Measurements from ENCODE around the gene ZNF823.

Gene ZNF823

DNA sequence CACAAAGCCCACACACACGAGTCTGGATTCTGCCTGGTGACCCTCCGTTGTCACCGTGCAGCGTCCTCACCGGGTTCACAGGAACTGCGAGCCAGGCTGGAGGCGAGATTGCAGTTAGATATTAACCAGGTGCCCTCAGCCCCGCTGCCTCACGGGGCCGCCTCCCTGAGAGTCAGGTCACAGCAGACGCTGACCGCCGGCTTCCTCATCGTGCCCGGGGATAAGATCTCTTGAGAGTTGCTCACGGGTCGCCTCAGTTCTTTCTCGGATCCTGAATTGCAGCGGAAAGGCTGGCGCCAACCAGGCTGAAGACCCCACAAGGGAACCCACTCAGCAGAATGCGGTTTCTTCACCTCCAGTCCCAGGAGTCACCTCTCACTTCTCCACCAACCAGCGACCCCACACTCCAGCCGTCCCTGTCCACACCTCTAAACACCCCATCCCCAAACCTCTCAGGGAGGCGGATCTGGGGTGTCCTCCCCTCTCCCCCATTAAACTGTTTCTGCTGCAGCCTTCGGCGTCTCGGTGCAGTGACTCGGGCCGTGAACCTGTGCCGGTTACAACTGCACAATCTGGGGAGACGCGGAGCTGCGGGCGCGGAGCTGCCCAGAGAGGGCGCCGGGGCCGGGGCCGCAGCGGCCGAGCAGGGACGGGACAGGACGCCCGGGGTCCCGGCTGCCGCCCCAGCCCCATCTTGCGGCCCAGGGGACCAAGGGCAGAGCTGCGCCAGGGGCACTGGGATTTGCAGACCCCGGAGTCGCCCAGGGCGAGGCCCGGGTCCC is 591 bp downstream of the ZNF823 start:
- in situ Hi-C loops (cut with HindIII; ENCODE audit: low sequenced_read_pairs), result no loop called here

DNA sequence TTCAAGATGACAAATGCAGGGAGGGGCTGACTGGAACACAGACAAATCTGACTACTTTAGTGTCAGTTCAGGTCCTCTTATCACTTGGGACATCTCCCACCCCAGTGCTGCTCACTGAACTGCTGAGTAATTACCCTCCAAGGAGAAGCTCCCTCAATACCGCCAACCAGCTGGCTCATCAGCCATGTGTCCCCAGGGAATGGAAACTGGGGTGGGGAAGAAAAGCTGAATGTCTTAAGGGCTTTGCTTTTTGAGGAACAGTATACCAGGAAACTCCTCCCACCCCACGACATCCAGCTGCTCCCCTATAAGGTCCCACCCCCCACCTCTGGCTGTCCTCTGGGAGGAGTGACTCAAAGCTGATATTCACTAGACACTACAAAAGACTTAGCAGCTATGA is 2.0 kb downstream of the ZNF823 start:
- in situ Hi-C loops (cut with HindIII; ENCODE audit: low sequenced_read_pairs), result no loop called here

DNA sequence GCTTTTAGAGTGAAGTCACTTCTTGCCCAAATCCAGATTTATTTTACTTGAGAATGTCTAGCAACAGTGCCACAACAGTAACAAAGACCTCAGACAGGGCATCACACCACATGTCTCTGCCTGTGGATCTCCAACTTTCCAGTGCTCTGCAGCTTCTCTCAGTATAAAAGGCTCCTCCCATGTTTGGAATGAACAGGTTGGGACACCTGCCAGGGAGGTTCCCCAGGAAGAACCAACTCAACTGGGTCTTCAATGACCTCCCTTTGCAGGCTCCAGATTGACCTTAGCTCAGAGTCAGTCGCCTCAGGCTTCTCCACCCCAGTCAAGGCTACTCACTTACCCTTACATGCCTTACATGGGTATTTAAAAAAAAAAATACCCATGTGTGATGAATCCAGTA is 3.4 kb downstream of the ZNF823 start:
- in situ Hi-C loops (cut with HindIII; ENCODE audit: low sequenced_read_pairs), result no loop called here

DNA sequence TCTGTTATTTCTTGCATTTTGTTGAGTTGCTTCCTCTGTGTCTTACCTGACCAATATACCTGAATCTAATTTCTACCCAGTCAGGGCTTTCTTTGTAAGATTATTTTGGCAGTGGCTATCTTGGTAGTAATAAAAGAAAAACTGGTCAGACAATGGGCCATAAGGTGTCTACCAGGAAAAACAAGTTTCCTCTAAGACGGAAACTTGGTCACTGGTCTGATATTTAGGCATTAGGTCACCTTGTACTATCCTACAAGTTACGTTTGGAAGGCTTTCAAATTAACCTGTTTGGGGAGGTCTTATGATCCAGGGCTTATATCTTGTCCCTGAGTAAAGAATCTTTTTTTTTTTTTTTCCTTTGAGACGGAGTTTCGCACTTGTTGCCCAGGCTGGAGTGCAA is 9.2 kb downstream of the ZNF823 start:
- in situ Hi-C loops (cut with HindIII; ENCODE audit: low sequenced_read_pairs), result no loop called here

DNA sequence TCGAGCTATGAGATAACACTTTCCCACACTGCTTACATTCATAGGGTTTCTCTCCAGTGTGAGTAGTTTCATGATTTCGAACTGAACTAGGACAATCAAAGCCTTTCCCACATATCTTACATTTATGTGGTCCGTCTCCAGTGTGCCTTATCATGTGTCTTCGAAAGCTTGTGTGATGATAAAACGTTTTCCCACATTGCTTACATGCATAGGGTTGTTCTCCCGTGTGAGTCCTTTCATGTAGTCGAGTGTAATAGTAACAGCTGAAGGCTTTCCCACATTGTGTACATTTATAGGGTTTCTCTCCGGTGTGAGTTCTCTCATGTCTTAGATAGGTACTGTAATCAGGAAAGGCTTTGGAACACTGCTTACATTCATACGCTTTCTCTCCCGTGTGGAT is 16.3 kb downstream of the ZNF823 start:
- in situ Hi-C loops (cut with HindIII; ENCODE audit: low sequenced_read_pairs), result no loop called here

DNA sequence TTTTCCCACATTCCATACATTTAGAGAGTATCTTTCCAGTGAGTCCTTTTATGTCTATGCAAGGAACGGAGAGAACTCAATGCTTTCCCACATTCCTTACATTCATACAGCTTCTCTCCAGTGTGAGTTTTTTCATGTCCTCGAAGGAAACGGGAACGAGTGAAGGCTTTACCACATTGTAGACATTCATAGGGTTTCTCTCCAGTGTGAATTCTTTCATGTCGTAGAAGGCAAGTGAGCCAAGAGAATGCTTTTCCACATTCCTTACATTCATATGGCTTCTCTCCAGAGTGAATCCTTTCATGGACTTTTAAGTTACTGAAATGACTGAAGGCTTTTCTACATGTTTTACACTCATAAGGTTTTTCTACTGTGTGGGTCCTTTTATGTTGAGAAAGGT is 17.1 kb downstream of the ZNF823 start:
- in situ Hi-C loops (cut with HindIII; ENCODE audit: low sequenced_read_pairs), result no loop called here

DNA sequence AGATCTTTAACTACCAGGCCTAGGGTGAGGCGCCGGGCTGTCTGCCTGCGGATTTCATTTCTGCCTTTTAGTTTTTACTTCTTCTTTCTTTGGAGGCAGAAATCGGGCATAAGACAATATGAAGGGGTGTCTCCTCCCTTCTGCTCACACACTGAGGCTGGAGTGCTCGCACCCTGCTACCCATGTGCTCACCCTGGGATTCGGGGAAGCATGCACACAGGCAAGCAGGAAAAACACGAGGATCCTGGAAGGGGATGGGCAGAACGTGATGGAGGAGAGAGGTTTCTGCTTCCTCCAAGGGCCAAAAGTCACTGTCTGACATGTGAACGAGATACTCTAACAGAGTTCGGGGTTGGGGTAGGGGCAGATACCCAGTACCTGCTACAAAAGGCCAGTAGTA is 28.4 kb downstream of the ZNF823 start:
- in situ Hi-C loops (cut with HindIII; ENCODE audit: low sequenced_read_pairs), result no loop called here

DNA sequence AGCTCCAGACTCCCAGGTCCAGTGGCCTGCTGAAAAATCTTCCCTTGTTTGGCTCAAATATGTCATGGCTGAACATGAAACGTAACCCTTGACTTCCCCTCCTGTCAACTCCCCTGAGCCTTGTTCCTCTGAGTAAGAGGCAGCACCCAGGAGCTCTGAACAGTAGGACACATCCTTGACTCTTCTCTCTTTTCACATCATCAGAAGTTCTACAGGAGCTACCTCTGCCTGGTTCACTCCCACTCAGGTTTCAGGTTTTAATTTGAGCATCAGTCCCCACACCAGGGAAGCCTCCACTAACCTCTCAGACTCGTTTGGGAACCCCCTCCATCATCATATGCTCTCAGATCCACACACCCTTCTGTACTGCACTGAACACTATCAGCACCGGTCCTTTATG is 30.3 kb downstream of the ZNF823 start:
- in situ Hi-C loops (cut with HindIII; ENCODE audit: low sequenced_read_pairs), result no loop called here

DNA sequence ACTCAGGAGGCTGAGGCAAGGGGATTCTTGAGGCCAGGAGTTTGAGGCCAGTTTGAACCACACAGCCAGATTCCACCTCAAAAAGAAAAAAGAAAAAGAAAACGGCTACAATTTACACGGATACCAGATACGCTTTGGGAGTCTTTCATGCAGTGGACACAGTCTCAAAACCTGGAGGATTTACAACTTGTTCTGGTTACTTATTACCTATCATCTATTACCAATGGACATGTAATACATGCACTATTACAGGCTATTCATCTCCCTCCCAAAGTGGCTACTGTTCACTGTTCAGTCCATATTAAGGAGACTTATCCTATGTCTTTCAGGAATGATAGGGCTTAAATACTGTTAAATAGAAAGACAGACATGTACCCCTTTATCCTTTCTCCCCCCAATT is 33.3 kb downstream of the ZNF823 start:
- in situ Hi-C loops (cut with HindIII; ENCODE audit: low sequenced_read_pairs), result no loop called here

DNA sequence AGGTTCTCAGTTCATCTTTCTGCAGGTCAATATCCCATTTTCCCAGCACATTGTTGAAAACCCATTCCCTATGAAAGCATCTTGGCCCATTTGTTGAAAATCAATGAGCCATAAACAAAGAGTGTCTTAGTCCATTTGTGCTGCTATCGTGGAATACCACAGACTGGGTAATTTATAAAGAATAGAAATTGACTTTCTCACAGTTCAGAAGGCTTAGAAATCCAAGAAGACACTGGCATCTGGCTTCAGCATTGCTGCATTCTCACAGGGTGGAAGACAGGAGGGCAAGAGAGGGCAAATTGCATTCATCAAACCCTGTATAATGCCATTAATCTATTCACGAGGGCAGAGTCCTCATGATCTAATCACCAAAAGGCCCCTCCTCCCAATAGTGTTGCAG is 34.1 kb downstream of the ZNF823 start:
- in situ Hi-C loops (cut with HindIII; ENCODE audit: low sequenced_read_pairs), result no loop called here

DNA sequence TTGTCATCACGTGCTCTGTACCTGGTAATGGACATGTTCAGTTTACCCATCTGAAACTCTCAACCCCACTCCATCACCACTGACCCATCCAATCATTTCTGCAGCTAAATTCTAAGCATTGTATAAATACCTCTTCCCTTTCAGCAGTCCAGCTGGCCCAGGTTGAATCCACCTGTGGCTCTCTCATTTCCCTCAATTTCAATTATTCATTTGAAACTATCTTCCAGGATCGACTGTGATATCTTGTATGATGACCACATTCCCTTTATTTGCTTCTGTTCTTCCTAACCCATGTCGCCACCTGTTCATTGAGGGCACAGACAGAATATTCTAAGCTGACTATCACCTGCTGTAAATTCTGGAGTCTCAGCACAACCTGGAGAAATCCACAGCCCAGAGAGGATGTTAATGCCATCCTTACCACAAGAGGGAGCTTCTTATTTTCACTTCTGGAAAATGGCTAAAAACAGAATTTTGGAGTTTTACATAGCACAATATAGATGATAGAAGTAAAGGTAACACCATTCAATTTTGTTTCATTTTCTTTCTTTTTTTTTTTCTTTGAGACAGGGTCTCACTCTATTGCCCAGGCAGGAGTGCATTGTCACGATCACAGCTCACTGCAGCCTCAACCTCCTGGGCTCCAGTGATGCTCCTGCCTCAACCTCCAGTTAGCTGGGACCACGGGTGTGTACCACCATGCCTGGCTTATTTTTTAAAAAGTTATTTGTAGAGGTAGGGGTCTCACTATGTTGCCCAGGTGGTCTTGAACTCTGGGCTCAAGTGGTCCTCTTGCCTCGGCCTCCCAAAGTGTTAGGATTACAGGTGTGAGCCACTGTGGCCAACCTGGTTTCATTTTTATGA is 38.6 kb downstream of the ZNF823 start:
- in situ Hi-C loops (cut with HindIII; ENCODE audit: low sequenced_read_pairs), result no loop called here

DNA sequence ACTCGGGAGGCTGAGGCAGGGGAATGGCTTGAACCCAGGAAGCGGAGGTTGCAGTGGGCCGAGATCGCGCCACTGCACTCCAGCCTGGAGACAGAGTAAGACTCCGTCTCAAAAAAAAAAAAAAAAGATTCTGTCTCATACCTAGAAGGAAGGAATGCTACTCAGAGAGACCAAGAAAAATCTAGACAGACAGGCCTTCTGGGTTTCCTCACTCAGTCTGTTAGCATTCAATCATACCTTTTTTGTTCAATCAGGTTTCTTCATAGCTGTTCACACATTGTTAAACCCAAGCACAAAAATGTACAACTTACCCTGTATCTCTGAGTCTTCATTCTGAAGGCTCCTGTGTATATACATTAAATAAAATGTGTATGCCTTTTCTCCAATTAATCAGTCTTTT is 40.5 kb downstream of the ZNF823 start:
- in situ Hi-C loops (cut with HindIII; ENCODE audit: low sequenced_read_pairs), result no loop called here

DNA sequence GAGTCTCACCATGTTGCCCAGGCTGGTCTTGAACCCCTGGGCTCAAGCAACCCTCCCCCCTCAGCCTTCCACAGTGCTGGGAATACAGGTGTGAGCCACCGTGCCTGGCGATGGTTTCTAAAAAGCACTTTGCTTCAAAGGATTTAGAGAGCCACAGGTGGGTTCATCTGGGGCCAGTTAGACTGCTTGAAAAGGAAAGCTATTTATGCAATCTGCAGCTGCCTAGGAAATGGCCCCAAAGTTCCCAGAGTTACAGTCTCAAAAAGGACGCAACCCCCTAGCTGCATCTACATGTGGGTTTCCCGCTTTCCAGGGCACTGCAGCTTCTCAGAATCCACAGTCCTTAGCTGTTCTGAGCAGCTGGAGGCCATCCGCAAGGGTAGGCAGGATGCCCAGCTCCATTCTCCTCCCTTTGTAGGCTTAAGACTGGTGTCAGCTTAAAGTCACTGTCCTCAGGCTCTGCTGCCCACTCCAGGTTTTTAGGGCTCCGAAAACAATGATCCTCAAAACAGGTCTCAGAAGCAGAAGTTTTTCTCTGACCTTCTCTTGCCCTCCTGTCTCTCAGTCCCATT is 41.4 kb downstream of the ZNF823 start:
- in situ Hi-C loops (cut with HindIII; ENCODE audit: low sequenced_read_pairs), result no loop called here

DNA sequence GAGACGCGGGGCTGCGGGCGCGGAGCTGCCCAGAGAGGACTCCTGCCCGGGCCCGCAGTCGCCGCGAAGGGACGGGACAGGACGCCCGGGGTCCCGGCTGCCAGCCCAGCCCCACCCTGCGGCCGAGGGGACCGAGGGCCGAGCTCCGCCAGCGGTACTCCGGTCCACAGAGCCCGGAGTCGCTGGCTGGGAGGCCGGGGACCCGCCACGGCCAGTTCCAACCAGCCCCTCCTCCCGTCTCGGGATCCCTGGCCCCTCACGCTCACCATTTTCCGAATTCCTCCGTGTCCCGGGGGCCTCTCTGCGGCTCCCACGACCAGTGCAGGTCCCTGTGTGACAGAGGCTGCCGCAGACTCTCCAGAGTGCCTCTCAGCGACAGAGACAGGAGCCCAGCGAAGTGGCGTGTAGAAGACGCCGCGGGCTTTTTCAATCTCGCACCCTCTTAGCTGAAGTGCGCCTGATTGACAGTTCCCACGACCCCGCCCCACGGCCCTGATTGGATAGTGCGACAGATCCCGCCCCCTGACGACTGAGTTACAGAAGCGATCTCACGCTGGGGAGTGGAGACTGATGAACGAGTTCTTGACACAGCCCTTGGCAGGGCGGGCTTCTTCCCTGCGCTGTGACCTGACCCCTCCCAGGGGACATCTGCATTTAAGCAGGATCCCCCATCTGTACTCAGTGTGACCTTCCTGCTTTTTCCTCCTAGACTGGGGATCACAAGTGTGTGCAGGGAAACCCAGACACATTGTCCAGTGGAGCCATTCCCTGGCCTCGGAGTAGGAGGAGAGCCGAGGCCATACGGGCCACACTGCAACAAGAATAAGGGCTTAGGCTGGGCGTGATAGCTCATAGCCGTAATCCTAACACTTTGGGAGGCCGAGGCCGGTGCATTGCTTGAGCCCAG is 44.0 kb downstream of the ZNF823 start:
- in situ Hi-C loops (cut with HindIII; ENCODE audit: low sequenced_read_pairs), result no loop called here

DNA sequence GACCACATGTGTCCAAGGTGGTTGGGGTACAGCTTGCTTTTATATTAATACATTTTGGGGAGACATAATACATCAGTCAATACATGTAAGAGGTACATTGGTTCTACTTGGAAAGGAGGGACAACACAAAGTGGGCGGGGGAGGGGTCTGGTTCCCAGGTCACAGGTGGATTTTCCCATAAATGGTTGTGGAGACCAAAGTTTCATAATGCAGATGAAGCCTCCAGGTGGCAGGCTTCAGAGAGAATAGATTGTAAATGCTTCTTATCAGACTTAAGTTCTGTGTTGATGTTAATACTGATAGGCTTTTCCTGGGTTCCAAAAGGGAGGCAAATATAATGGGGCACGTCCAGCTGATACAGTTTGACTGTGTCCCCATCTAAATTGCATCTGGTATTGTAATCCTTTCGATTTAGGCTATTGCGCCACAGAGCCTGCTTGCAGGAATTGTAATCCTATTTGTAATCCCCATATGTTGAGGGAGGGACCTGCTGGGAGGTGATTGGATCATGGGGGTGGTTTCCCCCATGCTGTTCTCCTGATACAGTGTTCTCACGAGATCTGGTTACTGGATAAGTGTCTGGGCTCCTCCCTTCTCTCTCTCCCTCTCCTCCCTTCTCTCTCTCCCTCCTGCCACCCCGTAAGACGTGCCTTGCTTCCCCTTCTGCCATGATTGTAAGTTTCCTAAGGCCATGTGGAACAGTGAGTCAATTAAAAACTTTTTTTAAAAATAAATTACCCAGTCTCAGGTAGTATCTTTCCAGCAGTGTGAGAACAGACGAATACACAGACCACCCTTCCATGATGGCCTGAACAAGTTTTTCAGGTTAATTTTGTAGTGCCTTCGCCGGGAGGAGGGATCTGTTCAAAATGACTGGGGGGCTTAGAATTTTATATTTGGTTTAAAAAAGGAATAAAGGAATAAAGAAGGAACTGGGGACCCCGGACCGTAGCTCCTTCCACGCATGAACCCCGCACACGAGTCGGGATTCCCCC is 44.9 kb downstream of the ZNF823 start:
- in situ Hi-C loops (cut with HindIII; ENCODE audit: low sequenced_read_pairs), result no loop called here

DNA sequence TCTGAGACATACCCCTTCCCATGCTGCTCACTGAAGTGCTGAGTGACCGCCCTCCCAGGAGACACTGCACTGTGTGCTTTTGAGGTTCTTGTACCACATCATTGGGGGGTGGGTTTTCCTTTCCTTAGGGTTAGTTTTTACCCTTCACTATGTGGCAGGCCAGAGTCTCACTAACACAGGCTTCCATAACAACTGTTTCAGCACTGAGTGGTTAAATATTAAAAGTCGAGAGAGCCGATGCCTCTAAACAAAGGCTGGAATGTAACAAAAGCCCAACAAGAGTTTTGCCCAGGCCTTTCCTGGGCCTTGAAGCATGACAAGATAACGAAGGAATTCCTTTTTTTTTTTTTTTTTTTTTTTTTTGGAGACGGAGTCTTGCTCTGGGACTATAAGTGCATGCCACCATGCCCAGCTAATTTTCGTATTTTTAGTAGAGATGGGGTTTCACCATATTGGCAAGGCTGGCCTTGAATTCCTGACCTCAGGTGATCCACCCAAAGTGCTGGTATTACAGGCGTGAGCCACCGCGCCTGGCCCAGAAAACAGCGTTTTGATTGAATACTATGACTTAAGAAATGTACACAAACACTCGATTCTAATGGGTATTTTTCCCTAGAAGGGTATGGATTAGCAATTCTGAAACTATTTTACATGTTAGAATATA is 46.5 kb downstream of the ZNF823 start:
- in situ Hi-C loops (cut with HindIII; ENCODE audit: low sequenced_read_pairs), result no loop called here

DNA sequence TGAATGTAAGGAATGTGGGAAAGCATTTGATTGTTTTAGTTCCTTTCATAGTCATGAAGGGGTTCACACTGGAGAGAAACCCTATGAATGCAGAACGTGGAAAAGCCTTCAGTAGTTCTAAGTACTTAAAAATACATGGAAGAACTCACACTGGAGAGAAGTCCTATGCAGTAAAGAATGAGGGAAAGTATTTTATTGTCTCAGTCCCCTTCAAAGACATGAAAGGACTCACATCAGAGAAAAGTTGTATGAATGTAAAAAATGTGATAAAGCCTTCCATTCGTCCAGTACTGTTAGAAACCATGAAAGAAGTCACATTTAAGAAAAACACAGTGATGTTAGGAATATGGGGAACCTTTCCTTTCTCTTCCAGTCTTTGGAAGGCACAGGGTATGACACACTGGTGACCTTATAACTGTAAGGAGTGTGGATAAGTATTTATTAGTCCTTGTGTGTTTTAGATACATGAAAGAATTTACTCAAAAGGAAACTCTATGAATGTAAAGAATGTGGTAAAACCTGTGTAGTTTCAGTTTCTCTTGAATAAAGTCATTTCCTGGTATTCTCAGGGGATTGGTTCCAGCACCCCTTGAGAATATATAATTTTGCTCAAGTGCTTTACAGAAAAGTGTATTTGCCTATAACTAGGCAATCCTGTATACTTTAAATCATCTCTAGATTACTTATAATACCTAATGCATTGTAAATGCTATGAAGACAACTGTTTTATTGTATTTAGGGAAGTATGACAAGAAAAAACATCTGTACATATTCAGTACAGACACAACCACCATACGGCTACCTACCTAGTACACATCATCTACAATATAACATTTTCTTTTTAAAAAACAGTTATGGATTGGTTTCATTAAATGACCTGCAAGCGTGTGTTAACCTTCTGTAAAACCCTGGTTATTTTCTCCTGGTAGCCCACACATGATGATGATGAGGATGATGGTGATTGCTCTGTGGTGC is 52.8 kb downstream of the ZNF823 start:
- in situ Hi-C loops (cut with HindIII; ENCODE audit: low sequenced_read_pairs), result no loop called here

Data from DLD1 (cell line).